Muscle layer of colon (tissue), 2 donors: Measurements from ENCODE around the gene CAB39L.

ENCODE experiments used
- H3K27ac ChIP-seq: one replicate; pipeline ENCODE4 v1.7.0; 2013; ENCODE audit warnings: low read depth, mild to moderate bottlenecking, low read length, moderate library complexity
- H3K27me3 ChIP-seq, 2 donors: one replicate each; pipeline ENCODE4 v1.7.0; 2013; ENCODE audit warnings: low read length in 2 of 2, mild to moderate bottlenecking in 2 of 2; ENCODE audit not compliant: insufficient read depth in 2 of 2, control insufficient read depth in 1 of 2
- H3K36me3 ChIP-seq: one replicate; pipeline ENCODE4 v1.7.0; 2013; ENCODE audit warnings: mild to moderate bottlenecking, low read length; ENCODE audit not compliant: insufficient read depth
- H3K4me1 ChIP-seq: one replicate; pipeline ENCODE4 v1.7.0; 2013; ENCODE audit warnings: mild to moderate bottlenecking, low read length; ENCODE audit not compliant: insufficient read depth
- H3K4me3 ChIP-seq, 2 donors: one replicate each; pipeline ENCODE4 v1.7.0; 2013; ENCODE audit warnings: low read length in 2 of 2, low read depth in 1 of 2, mild to moderate bottlenecking in 1 of 2, moderate library complexity in 1 of 2
- H3K9ac ChIP-seq: one replicate; pipeline ENCODE4 v1.7.0; 2013; ENCODE audit warnings: low read length
- H3K9me3 ChIP-seq: one replicate; pipeline ENCODE4 v1.7.0; 2013; ENCODE audit warnings: mild to moderate bottlenecking, low read length
- donor health status: abdominal sarcoma.
- donor health status: Adenocarcinoma of cecum.

Gene CAB39L

GRCh38 chr13:49366841-49367240 lies 77.0 kb downstream of the CAB39L start:
- no peaks in the 10 kb centered on the region for H3K36me3 ChIP-seq

GRCh38 chr13:49357694-49358093 lies 86.2 kb downstream of the CAB39L start:
- H3K27me3 ChIP-seq: no peaks in the 10 kb centered on the region
- no peak overlapping the region for H3K4me3 ChIP-seq
- no peak overlapping the region for H3K9ac ChIP-seq
- H3K36me3 ChIP-seq: peaks cover 13% of the 10 kb centered on the region
- no peaks in the 10 kb centered on the region for H3K9me3 ChIP-seq
- peaks cover 7% of the 10 kb centered on the region for H3K4me1 ChIP-seq
- H3K27ac ChIP-seq: no peak overlapping the region

More at GRCh38 chr13:49366841-49367240, 77.0 kb downstream of the CAB39L start:
- peaks cover 26% of the 10 kb centered on the region for H3K4me1 ChIP-seq
- H3K4me3 ChIP-seq: no peak overlapping the region
- H3K9ac ChIP-seq: no peak overlapping the region
- H3K9me3 ChIP-seq: no peaks in the 10 kb centered on the region
- no peaks in the 10 kb centered on the region for H3K27me3 ChIP-seq
- H3K27ac ChIP-seq: no peak overlapping the region

GRCh38 chr13:49356223-49356622 lies 87.6 kb downstream of the CAB39L start:
- Histone ChIP-seq H3K4me3 (no peak overlapping the region), H3K9me3 (no peaks in the 10 kb centered on the region), H3K36me3 (peaks cover 17% of the 10 kb centered on the region), H3K27ac (no peak overlapping the region), H3K27me3 (no peaks in the 10 kb centered on the region), H3K9ac (no peak overlapping the region), H3K4me1 (peaks cover 13% of the 10 kb centered on the region)

GRCh38 chr13:49354719-49355118 lies 89.1 kb downstream of the CAB39L start:
- Histone ChIP-seq H3K9me3 (no peaks in the 10 kb centered on the region), H3K27me3 (no peaks in the 10 kb centered on the region), H3K27ac (no peak overlapping the region), H3K9ac (no peak overlapping the region), H3K4me1 (peaks cover 17% of the 10 kb centered on the region), H3K4me3 (no peak overlapping the region), H3K36me3 (peaks cover 23% of the 10 kb centered on the region)

GRCh38 chr13:49353908-49354307 lies 90.0 kb downstream of the CAB39L start:
- Histone ChIP-seq H3K9me3 (no peaks in the 10 kb centered on the region), H3K27me3 (no peaks in the 10 kb centered on the region), H3K27ac (no peak overlapping the region), H3K4me1 (peaks cover 17% of the 10 kb centered on the region), H3K9ac (no peak overlapping the region), H3K36me3 (peaks cover 17% of the 10 kb centered on the region), H3K4me3 (no peak overlapping the region)

GRCh38 chr13:49351871-49352270 lies 92.0 kb downstream of the CAB39L start:
- Histone ChIP-seq H3K36me3 (peaks cover 16% of the 10 kb centered on the region), H3K4me3 (no peak overlapping the region), H3K27ac (no peak overlapping the region), H3K4me1 (peaks cover 10% of the 10 kb centered on the region), H3K27me3 (no peaks in the 10 kb centered on the region), H3K9ac (no peak overlapping the region), H3K9me3 (no peaks in the 10 kb centered on the region)

DNA sequence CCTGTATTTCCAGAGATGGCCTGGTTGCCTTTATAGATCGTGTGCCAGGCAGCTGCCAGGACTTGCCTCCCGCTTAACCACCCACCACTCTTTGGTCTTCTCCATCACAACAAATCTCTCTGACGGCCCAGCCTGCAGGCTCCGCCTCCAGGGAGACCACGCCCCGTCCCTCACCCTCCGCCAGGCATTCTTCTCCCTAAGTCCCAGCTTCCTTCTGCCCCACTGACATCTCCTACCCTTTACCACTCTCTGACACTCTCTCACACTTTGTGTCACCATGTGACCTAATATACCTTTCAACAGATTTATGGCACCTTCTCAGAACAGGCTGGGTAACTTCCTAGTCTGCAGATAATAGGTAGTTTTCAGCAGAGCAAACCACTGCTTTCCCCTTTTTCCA lies 95.1 kb downstream of the CAB39L start:
- peaks cover 10% of the 10 kb centered on the region for H3K4me1 ChIP-seq
- H3K9me3 ChIP-seq: no peaks in the 10 kb centered on the region
- H3K27me3 ChIP-seq: no peaks in the 10 kb centered on the region
- H3K36me3 ChIP-seq: peaks cover 17% of the 10 kb centered on the region
- H3K4me3 ChIP-seq: no peak overlapping the region
- H3K27ac ChIP-seq: no peak overlapping the region
- H3K9ac ChIP-seq: no peak overlapping the region

GRCh38 chr13:49347650-49348385 lies 96.0 kb downstream of the CAB39L start:
- H3K27me3 ChIP-seq: no peaks in the 10 kb centered on the region
- peaks cover 10% of the 10 kb centered on the region for H3K4me1 ChIP-seq
- H3K36me3 ChIP-seq: peaks cover 27% of the 10 kb centered on the region
- H3K9me3 ChIP-seq: no peaks in the 10 kb centered on the region
- no peak overlapping the region for H3K4me3 ChIP-seq
- H3K9ac ChIP-seq: no peak overlapping the region
- H3K27ac ChIP-seq: no peak overlapping the region

GRCh38 chr13:49346460-49346859 lies 97.4 kb downstream of the CAB39L start:
- H3K36me3 ChIP-seq: peaks cover 29% of the 10 kb centered on the region

DNA sequence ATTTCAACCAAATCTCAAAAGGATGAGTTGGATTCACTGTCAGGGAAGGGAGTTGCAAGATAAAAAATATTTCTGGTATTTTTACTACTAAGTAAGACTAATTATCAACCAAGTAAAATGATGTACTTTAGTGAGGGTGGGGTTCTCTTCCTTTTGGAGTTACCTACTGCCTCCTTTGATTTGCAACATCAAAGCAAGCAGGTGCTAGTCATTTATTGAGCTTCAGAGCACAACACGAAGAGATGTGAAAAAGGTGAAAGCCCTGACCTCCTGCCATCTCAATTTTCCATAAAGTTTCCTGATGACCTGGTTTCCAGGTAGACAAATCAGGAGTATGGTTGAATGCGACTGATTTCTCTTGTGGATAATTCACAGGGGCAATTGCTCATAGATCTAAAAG lies 100.1 kb downstream of the CAB39L start:
- no peak overlapping the region for H3K27ac ChIP-seq
- H3K4me3 ChIP-seq: no peak overlapping the region
- no peaks in the 10 kb centered on the region for H3K4me1 ChIP-seq
- no peaks in the 10 kb centered on the region for H3K27me3 ChIP-seq
- peaks cover 34% of the 10 kb centered on the region for H3K36me3 ChIP-seq
- no peak overlapping the region for H3K9ac ChIP-seq
- H3K9me3 ChIP-seq: no peaks in the 10 kb centered on the region

More at GRCh38 chr13:49346460-49346859, 97.4 kb downstream of the CAB39L start:
- H3K9me3 ChIP-seq: no peaks in the 10 kb centered on the region
- no peaks in the 10 kb centered on the region for H3K27me3 ChIP-seq
- H3K4me1 ChIP-seq: peaks cover 6% of the 10 kb centered on the region
- no peak overlapping the region for H3K27ac ChIP-seq
- no peak overlapping the region for H3K4me3 ChIP-seq
- H3K9ac ChIP-seq: no peak overlapping the region

DNA sequence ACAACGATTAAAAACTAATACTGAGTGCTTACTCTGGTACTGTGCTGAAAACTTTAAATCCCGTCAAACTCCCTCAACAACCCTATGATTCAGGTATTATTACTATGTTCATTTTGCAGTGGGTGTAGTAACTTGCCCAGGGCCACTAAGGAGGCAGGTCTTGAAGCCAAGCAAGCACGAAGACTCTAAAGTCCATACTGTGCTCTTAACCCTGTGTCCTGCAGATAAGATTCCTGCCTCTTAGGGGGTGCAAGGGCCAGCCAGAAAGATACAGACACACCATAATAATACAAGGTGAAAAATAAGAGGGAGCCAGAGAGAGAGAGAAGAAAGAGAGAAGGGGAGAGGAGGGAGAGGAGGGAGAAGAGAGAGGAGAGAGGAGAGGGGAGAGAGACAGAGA lies 100.6 kb downstream of the CAB39L start:
- H3K9ac ChIP-seq: no peak overlapping the region
- no peaks in the 10 kb centered on the region for H3K27me3 ChIP-seq
- no peak overlapping the region for H3K27ac ChIP-seq
- H3K36me3 ChIP-seq: peaks cover 30% of the 10 kb centered on the region
- H3K9me3 ChIP-seq: no peaks in the 10 kb centered on the region
- no peak overlapping the region for H3K4me3 ChIP-seq
- H3K4me1 ChIP-seq: no peaks in the 10 kb centered on the region

GRCh38 chr13:49342454-49342853 lies 101.4 kb downstream of the CAB39L start:
- no peak overlapping the region for H3K4me3 ChIP-seq
- no peaks in the 10 kb centered on the region for H3K4me1 ChIP-seq
- no peaks in the 10 kb centered on the region for H3K27me3 ChIP-seq
- no peak overlapping the region for H3K9ac ChIP-seq
- H3K27ac ChIP-seq: no peak overlapping the region
- no peaks in the 10 kb centered on the region for H3K9me3 ChIP-seq
- H3K36me3 ChIP-seq: peaks cover 34% of the 10 kb centered on the region
